Measurements from ENCODE around the gene KAT6B.

DNA sequence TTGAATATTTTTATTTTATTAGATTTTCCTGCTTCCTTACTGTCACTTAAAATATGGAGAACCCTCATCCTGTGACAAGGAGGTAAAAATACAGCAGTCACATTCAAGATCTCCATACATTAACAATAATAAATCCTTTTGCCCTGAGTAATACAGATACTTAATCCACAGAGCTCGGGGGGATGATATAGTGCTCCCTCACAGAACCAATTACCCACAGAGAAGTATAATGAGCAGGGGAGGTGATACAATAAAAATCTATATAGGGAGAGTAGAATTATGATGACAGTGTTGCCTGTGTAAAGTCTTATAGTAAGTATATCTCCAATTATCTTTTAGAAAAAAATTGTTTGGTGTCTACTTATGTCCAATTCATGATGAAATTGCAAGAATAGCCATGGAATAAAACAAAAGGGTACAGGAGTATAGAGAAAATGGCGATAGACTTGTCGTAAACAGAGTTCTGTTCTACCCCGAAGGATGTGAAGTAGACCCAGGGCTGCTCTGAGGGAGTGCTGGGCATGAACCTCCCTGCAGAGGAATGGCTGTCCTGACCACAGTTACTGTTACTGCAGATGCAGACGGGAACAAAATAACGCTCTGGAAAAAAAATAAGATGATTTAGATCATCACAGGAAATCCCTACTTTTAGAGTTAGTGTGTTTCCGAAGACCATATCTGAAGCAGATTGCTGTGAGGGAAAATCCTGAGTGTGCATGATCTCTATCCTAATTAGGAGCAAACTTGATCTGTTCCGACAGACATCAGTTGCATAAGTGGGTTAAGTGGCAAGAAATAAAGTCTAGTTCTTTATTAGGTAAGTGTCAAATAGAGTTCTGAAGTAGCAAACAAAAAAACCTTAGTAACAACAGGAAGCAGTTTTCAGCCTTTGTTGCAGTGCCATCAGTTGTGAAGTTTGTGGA is 123.7 kb downstream of the KAT6B start:
- TF ChIP-seq, protein P1, sequence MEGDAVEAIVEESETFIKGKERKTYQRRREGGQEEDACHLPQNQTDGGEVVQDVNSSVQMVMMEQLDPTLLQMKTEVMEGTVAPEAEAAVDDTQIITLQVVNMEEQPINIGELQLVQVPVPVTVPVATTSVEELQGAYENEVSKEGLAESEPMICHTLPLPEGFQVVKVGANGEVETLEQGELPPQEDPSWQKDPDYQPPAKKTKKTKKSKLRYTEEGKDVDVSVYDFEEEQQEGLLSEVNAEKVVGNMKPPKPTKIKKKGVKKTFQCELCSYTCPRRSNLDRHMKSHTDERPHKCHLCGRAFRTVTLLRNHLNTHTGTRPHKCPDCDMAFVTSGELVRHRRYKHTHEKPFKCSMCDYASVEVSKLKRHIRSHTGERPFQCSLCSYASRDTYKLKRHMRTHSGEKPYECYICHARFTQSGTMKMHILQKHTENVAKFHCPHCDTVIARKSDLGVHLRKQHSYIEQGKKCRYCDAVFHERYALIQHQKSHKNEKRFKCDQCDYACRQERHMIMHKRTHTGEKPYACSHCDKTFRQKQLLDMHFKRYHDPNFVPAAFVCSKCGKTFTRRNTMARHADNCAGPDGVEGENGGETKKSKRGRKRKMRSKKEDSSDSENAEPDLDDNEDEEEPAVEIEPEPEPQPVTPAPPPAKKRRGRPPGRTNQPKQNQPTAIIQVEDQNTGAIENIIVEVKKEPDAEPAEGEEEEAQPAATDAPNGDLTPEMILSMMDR (IDR thresholded peaks at IDR 0.05) = no peak
- no peak for TF ChIP-seq POLR2A (IDR thresholded peaks at IDR 0.05)
- no peak for TF ChIP-seq EP300 (IDR thresholded peaks at IDR 0.05)
